Bone marrow (tissue), 2 donors: Measurements from ENCODE around the gene TBX10.
"Not testable (repeated sequence)": the region's sequence is repeated elsewhere in the genome, so short reads cannot be mapped to it uniquely, and the experiment has no call there.

ENCODE experiments used
- DNase-seq, 2 donors: peaks; one replicate each; lab custom pipeline; 2025; lab: John Stamatoyannopoulos, UW

The TBX10 gene

GRCh38 chr11:67599149-67599548, 40.4 kb downstream of the TBX10 start:
- DNase-seq, result no peak

- DNase-seq, result not testable (repeated sequence)
Measured at GRCh38 chr11:67597963-67598362, 41.6 kb downstream of the TBX10 start.

DNA sequence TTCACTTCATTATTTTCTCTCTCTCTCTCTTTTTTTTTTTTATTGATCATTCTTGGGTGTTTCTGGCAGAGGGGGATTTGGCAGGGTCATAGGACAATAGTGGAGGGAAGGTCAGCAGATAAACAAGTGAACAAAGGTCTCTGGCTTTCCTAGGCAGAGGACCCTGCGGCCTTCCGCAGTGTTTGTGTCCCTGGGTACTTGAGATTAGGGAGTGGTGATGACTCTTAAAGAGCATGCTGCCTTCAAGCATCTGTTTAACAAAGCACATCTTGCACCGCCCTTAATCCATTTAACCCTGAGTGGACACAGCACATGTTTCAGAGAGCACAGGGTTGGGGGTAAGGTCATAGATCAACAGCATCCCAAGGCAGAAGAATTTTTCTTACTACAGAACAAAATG, 42.1 kb downstream of the TBX10 start:
- not testable (repeated sequence) for DNase-seq

DNA sequence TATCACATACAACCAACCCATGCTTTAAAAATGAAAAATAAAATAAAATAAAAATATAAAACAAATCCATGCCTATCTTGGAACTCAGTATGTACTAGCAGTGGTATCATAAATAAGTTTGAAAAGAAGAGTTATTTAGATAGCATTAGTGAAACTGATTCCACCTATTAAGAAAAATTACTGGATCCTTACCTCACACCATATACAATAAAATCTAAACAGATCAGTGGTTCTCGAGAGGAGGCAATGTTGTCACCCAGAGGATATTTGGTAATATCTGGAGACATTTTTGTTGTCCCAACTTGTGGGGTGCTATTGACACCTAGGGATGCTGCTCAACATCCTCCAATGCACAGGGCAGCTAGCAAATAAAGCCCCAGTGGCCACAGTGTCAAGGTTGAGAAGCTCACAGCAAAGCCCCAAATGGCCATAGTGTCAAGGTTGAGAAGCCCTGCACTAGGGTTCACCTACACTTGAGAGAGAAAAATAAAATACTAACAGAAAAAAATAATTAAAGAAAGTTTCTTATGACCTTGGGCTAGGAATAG, 42.7 kb downstream of the TBX10 start:
- DNase-seq, result no peak

DNA sequence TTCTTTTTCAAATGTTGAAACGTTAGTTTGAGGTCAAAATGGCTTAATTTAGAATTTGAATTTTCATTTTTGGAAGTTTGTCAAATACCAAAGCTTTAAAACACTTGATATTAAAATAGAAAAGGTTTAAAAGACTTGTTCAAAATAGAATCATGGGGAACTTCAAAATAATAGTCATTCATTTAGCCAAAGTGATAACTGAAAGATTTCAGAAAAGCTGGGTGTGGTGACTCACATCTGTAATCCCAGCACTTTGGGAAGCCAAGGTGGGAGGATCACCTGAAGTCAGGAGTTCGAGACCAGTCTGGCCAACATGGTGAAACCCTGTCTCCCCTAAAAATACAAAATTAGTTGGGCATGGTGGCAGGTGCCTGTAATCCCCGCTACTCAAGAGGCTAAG, 45.1 kb downstream of the TBX10 start:
- no peak for DNase-seq

- no peak for DNase-seq
Measured at GRCh38 chr11:67593565-67593905, 46.0 kb downstream of the TBX10 start.

DNA sequence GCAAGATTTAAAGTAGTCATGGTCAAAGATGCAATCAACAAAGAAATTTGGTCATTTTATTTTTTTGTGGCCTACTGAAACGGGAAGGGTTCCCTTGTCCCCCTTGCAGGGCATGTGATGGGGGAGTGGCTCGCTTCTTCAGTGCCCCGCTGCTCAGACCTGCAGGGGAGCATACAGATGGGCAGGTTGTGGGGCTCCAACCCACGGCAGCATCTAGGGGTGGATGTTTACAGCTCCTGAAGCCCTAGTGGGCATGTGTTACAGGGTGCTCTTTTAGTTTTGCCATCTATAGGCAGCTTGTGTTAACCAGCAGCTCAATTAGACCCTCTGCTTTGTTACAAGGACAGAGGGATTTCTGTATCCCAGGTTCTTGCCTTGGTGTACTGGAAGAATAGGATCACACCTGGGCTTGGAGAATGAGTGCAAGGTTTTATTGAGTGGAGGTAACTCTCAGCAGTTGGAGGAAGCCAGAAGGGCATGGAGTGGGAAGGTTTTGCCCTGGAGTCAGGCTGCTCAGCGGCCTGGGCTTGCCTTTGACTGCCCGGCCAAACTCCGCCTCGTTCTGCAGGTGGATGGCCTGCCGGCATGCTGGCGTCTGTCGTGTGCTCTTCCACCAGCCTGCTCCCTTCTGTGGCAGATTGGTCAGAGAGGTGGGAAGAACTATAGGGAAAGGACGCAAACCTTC, 46.5 kb downstream of the TBX10 start:
- no peak for DNase-seq

GRCh38 chr11:67588899-67589415, 50.6 kb downstream of the TBX10 start:
- not testable (repeated sequence) for DNase-seq

DNA sequence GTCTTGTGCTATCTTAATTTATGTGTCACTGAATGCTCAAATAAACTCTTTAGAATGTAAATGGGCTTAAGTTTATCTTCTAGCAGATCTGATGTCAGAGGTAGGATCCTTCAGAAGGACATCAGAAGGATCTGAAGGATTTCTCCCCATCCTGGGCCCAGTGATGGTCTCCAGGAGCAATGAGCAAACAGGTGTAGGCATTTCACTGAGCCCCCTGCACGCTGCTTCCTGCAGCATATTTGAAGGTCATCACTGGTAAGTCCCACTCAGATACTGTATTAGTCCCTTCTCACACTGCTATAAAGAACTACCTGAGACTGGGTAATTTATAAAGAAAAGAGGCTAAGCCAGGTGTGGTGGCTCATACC, 51.4 kb downstream of the TBX10 start:
- DNase-seq, result no peak

DNA sequence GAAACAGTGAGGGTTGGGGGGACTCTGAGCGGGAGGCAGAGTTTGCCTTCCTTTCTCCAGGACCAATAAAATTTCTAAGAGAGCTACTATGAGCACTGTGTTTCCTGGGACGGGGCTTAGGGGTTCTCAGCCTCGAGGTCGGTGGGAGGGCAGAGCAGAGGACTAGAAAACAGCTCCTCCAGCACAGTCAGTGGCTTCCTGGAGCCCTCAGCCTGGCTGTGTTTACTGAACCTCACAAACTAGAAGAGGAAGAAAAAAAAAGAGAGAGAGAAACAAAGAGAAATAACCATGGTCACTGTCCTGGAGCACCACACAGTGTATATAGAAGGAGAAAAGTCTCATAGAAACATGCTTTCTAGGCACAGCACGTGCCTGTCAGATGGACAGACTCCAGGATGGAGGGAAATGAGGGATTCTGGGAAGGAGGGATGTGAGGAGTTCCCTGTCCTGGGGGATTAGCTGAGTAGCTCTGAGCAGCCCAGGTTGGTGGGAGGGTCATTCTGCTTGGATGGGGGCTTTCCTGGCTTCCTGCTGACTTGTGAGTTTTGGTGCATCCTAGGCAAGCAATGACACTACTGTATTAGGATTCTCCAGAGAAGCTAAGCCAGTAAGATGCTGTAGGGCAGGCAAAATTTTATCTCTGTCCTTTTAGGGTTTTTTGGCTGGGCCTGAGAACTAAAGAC, 52.9 kb downstream of the TBX10 start:
- DNase-seq, result no peak

DNA sequence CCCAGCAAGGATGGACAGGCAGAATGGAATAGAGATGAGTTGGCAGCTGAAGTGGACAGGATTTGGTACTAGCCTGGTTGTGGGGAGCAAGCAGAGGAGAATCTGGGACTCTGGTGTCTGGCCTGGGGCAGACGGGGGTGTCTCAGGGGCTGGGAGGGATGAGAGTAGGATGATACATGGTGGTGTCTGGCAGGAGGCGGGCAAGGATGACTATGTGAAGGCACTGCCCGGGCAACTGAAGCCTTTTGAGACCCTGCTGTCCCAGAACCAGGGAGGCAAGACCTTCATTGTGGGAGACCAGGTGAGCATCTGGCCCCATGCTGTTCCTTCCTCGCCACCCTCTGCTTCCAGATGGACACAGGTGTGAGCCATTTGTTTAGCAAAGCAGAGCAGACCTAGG, 53.7 kb downstream of the TBX10 start:
- DNase-seq, result no peak

DNA sequence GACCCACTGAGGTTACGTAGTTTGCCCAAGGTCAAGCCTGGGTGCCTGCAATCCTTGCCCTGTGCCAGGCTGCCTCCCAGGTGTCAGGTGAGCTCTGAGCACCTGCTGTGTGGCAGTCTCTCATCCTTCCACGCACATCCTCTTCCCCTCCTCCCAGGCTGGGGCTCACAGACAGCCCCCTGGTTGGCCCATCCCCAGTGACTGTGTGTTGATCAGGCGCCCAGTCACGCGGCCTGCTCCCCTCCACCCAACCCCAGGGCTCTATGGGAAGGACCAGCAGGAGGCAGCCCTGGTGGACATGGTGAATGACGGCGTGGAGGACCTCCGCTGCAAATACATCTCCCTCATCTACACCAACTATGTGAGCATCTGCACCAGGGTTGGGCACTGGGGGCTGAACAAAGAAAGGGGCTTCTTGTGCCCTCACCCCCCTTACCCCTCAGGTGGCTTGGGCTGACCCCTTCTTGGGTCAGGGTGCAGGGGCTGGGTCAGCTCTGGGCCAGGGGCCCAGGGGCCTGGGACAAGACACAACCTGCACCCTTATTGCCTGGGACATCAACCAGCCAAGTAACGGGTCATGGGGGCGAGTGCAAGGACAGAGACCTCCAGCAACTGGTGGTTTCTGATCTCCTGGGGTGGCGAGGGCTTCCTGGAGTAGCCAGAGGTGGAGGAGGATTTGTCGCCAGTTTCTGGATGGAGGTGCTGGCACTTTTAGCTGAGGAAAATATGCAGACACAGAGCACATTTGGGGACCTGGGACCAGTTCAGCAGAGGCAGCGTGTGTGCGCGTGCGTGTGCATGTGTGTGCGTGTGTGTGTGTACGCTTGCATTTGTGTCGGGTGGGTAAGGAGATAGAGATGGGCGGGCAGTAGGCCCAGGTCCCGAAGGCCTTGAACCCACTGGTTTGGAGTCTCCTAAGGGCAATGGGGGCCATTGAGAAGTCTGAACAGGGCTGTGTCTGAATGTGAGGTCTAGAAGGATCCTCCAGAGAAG, 54.4 kb downstream of the TBX10 start:
- no peak for DNase-seq

DNA sequence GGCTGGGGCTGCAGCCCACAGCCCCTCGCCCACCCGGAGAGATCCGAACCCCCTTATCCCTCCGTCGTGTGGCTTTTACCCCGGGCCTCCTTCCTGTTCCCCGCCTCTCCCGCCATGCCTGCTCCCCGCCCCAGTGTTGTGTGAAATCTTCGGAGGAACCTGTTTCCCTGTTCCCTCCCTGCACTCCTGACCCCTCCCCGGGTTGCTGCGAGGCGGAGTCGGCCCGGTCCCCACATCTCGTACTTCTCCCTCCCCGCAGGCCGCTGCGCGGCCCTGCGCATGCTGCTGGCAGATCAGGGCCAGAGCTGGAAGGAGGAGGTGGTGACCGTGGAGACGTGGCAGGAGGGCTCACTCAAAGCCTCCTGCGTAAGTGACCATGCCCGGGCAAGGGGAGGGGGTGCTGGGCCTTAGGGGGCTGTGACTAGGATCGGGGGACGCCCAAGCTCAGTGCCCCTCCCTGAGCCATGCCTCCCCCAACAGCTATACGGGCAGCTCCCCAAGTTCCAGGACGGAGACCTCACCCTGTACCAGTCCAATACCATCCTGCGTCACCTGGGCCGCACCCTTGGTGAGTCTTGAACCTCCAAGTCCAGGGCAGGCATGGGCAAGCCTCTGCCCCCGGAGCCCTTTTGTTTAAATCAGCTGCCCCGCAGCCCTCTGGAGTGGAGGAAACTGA, 55.2 kb downstream of the TBX10 start:
- DNase-seq, result peak; percentile 35 to 59

DNA sequence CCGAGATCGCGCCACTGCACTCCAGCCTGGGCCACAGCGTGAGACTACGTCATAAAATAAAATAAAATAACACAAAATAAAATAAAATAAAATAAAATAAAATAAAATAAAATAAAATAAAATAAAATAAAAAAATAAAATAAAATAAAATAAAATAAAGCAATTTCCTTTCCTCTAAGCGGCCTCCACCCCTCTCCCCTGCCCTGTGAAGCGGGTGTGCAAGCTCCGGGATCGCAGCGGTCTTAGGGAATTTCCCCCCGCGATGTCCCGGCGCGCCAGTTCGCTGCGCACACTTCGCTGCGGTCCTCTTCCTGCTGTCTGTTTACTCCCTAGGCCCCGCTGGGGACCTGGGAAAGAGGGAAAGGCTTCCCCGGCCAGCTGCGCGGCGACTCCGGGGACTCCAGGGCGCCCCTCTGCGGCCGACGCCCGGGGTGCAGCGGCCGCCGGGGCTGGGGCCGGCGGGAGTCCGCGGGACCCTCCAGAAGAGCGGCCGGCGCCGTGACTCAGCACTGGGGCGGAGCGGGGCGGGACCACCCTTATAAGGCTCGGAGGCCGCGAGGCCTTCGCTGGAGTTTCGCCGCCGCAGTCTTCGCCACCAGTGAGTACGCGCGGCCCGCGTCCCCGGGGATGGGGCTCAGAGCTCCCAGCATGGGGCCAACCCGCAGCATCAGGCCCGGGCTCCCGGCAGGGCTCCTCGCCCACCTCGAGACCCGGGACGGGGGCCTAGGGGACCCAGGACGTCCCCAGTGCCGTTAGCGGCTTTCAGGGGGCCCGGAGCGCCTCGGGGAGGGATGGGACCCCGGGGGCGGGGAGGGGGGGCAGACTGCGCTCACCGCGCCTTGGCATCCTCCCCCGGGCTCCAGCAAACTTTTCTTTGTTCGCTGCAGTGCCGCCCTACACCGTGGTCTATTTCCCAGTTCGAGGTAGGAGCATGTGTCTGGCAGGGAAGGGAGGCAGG, 56.0 kb downstream of the TBX10 start, which contains the start of gene GSTP1:
TSS of gene GSTP1 (plus strand) at position 566 of the 958 bp plus-strand sequence. CDS start at position 598, 32 bp downstream.
- DNase-seq, result peak; percentile 60 to 77

GRCh38 chr11:67582011-67582410, 57.6 kb downstream of the TBX10 start:
- DNase-seq, result no peak

- no peak for DNase-seq
Measured at GRCh38 chr11:67581469-67581868, 58.1 kb downstream of the TBX10 start.
